Ovary (tissue), 9 donors: Measurements from ENCODE around the gene SYVN1. TPM values are rescaled to one million over a fixed set of nuclear protein-coding genes. Genes with fewer than 3 reads are reported as not detected.
"Not testable (repeated sequence)": the region's sequence is repeated elsewhere in the genome, so short reads cannot be mapped to it uniquely, and the experiment has no call there.

ENCODE experiments used
- DNase-seq, 5 donors: peaks; one replicate each; pipeline ENCODE4 v3.0.0-alpha.2; 2019 to 2020
- H3K27ac ChIP-seq, 2 donors: fragments of 200-600 bp; one replicate each; pipeline versions ENCODE4 v1.5.1 to v1.8.0; 2019 to 2022
- H3K27me3 ChIP-seq: fragments of 200-600 bp; one replicate; pipeline ENCODE4 v1.8.0; 2022
- H3K36me3 ChIP-seq: fragments of 200-600 bp; sonication (generic); one replicate; pipeline ENCODE4 v1.5.1; 2019
- H3K4me1 ChIP-seq: one replicate; pipeline ENCODE4 v1.8.1; 2013; ENCODE audit warnings: mild to moderate bottlenecking, moderate library complexity; ENCODE audit not compliant: insufficient read depth
- H3K4me3 ChIP-seq: fragments of 200-600 bp; sonication (generic); one replicate; pipeline ENCODE4 v1.5.1; 2017
- H3K9me3 ChIP-seq, 2 donors: fragments of 200-600 bp in 1 of 2; sonication (generic) in 1 of 2; one replicate each; pipeline versions ENCODE4 v1.5.1 to v1.8.1; 2013 to 2019; ENCODE audit warnings: mild to moderate bottlenecking in 1 of 2, moderate library complexity in 1 of 2
- CTCF ChIP-seq, 3 donors: fragments of 450-650 bp in 2 of 3; fragments of 200-600 bp in 1 of 3; IDR thresholded peaks; one replicate each; pipeline versions ENCODE4 v1.5.1 to v1.8.0; 2016 to 2022; ENCODE audit warnings: antibody characterized with exemption in 3 of 3, mild to moderate bottlenecking in 1 of 3
- EP300 ChIP-seq: sonication (generic); formaldehyde crosslinking; IDR thresholded peaks from one replicate; pipeline ENCODE4 v1.6.1; 2017; ENCODE audit warnings: antibody characterized with exemption
- POLR2A ChIP-seq: fragments of 450-650 bp; IDR thresholded peaks from one replicate; pipeline ENCODE4 v1.6.1; 2017; ENCODE audit warnings: antibody characterized with exemption, mild to moderate bottlenecking, moderate library complexity
- WGBS, 3 donors: extraction: QIAGEN DNeasy Blood & Tissue Kit in 1 of 3; methylation state at CpG; one replicate each; pipeline versions ENCODE4 v1.1.5 to v1.1.7; 2013 to 2017; 5-methylcytosine and 5-hydroxymethylcytosine counted together
- intact Hi-C, 4 donors: fragments of 100-400 bp; cut with DNase I; formaldehyde crosslinking; loops; one replicate each; pipeline versions ENCODE4 v1.11.0 to v1.15.1; 2022 to 2023
- polyA plus RNA-seq, 2 donors: library from polyadenylated mRNA; stranded (reverse); fragments of 200-250 nt in 1 of 2; fragments of 350-450 nt in 1 of 2; fragmentation: Illumina TruSeq in 1 of 2; extraction: RNeasy Lipid Tissue Mini Kit (QIAGEN cat#74804) in 1 of 2; gene quantifications; one replicate each; pipeline ENCODE4 v1.2.3, GENCODE V29; 2013 to 2014
- total RNA-seq, 7 donors: library from RNA; depleted of rRNA in 2 of 7; stranded (reverse); fragments of >200 nt in 2 of 7; fragmentation: NEBNext Ultra II Directional in 3 of 7; extraction: Animal tissue kit (Norgen Biotek cat#: 25700) in 3 of 7; gene quantifications; one replicate each; pipeline versions ENCODE4 v1.1.0 to v1.2.4, GENCODE V29; 2016 to 2023
- donor health status: DM: no; HTN: no; CAD: no; lungs with moderate emphysema.
- donor health status: DM: no; HTN: no; CAD: no.
- donor health status: Bipolar disorder and iron deficiency.
- donor health status: DM: yes; HTN: yes; CAD: no.
- donor health status: DM: no; HTN: no; CAD: no.
- donor health status: DM: yes; HTN: yes; CAD: no.

SYVN1 gene
- total and polyA plus RNA-seq, 9 donors, result 21.1 to 73.0 (median 53.3) TPM

GRCh38 chr11:65121447-65121864, 12.9 kb downstream of the SYVN1 start:
- no peaks in the 10 kb centered on the region for H3K36me3 ChIP-seq
- intact Hi-C loops, result loop anchor here in 2 of 4 donors (5.0 kb wide), 2 partner anchors 109 to 279 kb away; partner anchors contain the start of genes ARL2 (in 1 of the 2) and CDC42BPG (in 1 of the 2)
- H3K27ac ChIP-seq, result peak overlapping the region; percentile 69 to 84
- no peaks in the 10 kb centered on the region for H3K27me3 ChIP-seq
- peak overlapping the region; percentile 71 for H3K4me3 ChIP-seq
- peaks cover 2% of the 10 kb centered on the region for H3K4me1 ChIP-seq
- TF ChIP-seq EP300, result no peak
- TF ChIP-seq POLR2A, result no peak
- TF ChIP-seq CTCF (IDR thresholded peaks at IDR 0.05), result no peak
- no peaks in the 10 kb centered on the region for H3K9me3 ChIP-seq
- 1% methylated on average over 22 of the region's 22 CpGs for WGBS, 3 donors
- peak in 3 of 5 donors; percentile 47 to 57 (median 47) for DNase-seq

- H3K4me1 ChIP-seq, result peaks cover 2% of the 10 kb centered on the region
- no peak for TF ChIP-seq POLR2A
- TF ChIP-seq EP300, result no peak
- no peak for TF ChIP-seq CTCF (IDR thresholded peaks at IDR 0.05)
- 67 to 78% (median 72%) methylated on average over 3 of the region's 3 CpGs for WGBS, 3 donors
- no peaks in the 10 kb centered on the region for H3K9me3 ChIP-seq
- no peak for DNase-seq
- intact Hi-C loops, result loop anchor here in 2 of 4 donors (5.0 kb wide), 2 partner anchors 109 to 279 kb away; partner anchors contain the start of genes ARL2 (in 1 of the 2) and CDC42BPG (in 1 of the 2)
- H3K36me3 ChIP-seq, result no peaks in the 10 kb centered on the region
- peak overlapping the region; percentile 69 to 84 for H3K27ac ChIP-seq
- H3K4me3 ChIP-seq, result peak overlapping the region; percentile 71
- no peaks in the 10 kb centered on the region for H3K27me3 ChIP-seq
These were observed 13.5 kb downstream of the SYVN1 start for GRCh38 chr11:65120831-65121230.

GRCh38 chr11:65119670-65119995, 14.7 kb downstream of the SYVN1 start:
- no peak for DNase-seq
- Histone ChIP-seq H3K9me3 (no peaks in the 10 kb centered on the region), H3K4me3 (no peak overlapping the region), H3K27ac (no peak overlapping the region), H3K4me1 (peaks cover 2% of the 10 kb centered on the region), H3K36me3 (no peaks in the 10 kb centered on the region), H3K27me3 (no peaks in the 10 kb centered on the region)
- intact Hi-C loops, result loop anchor here in 3 of 4 donors (5.0 to 10.0 kb wide), 7 partner anchors 37 to 275 kb away; partner anchors contain the start of genes ARL2 (in 2 of the 3), ATG2A (in 1 of the 3), CAPN1 (in 1 of the 3) and CDC42BPG (in 1 of the 3)
- TF ChIP-seq EP300, result no peak
- TF ChIP-seq CTCF (IDR thresholded peaks at IDR 0.05), result no peak
- TF ChIP-seq POLR2A, result no peak

- not testable (repeated sequence) for H3K4me3 ChIP-seq, H3K9me3 ChIP-seq, H3K36me3 ChIP-seq, H3K27me3 ChIP-seq, H3K27ac ChIP-seq, H3K4me1 ChIP-seq
- intact Hi-C loops, result loop anchor here in 3 of 4 donors (5.0 to 10.0 kb wide), 7 partner anchors 37 to 274 kb away; partner anchors contain the start of genes ARL2 (in 2 of the 3), ATG2A (in 1 of the 3), CAPN1 (in 1 of the 3) and CDC42BPG (in 1 of the 3)
- peak in 3 of 5 donors; percentile 21 to 44 (median 26) for DNase-seq
- WGBS, 3 donors, result 83 to 86% (median 83%) methylated on average over 18 of the region's 18 CpGs
These were observed 15.2 kb downstream of the SYVN1 start for GRCh38 chr11:65118891-65119669.
